Colon (tissue), 2 donors: ENCODE results near the gene ENTHD1.
"Not testable (repeated sequence)": the region's sequence is repeated elsewhere in the genome, so short reads cannot be mapped to it uniquely, and the experiment has no call there.

Source experiments
- FAIRE-seq: peaks from 2 replicates; lab custom pipeline; 2012; peaks lifted over from hg19 to GRCh38; lab: Jason Lieb, UNC
- donor health status: control.
- donor health status: control.

Gene ENTHD1

GRCh38 chr22:39898997-39899396 is 5.4 kb upstream of the ENTHD1 start:
- FAIRE-seq: no peak

GRCh38 chr22:39897841-39898240 is 4.3 kb upstream of the ENTHD1 start:
- FAIRE-seq: no peak

GRCh38 chr22:39896313-39896996 is 2.9 kb upstream of the ENTHD1 start:
- FAIRE-seq: no peak

- FAIRE-seq: no peak
Observed at GRCh38 chr22:39895682-39896081, 2.1 kb upstream of the ENTHD1 start.

- no peak for FAIRE-seq
Observed at GRCh38 chr22:39894554-39895092, 1.1 kb upstream of the ENTHD1 start.

- not testable (repeated sequence) for FAIRE-seq
Observed at GRCh38 chr22:39889924-39890323, 3.6 kb downstream of the ENTHD1 start.

- no peak for FAIRE-seq
Observed at GRCh38 chr22:39883057-39883456, 10.5 kb downstream of the ENTHD1 start.

GRCh38 chr22:39880722-39881121 is 12.8 kb downstream of the ENTHD1 start:
- no peak for FAIRE-seq

GRCh38 chr22:39877079-39877845 is 16.3 kb downstream of the ENTHD1 start:
- FAIRE-seq: no peak

GRCh38 chr22:39875176-39875885 is 18.2 kb downstream of the ENTHD1 start:
- not testable (repeated sequence) for FAIRE-seq

- FAIRE-seq: no peak
Observed at GRCh38 chr22:39873965-39874364, 19.6 kb downstream of the ENTHD1 start.

- FAIRE-seq: no peak
Observed at GRCh38 chr22:39872548-39872947, 21.0 kb downstream of the ENTHD1 start.

- no peak for FAIRE-seq
Observed at GRCh38 chr22:39871008-39871798, 22.4 kb downstream of the ENTHD1 start.

- not testable (repeated sequence) for FAIRE-seq
Observed at GRCh38 chr22:39869797-39870196, 23.8 kb downstream of the ENTHD1 start.

- FAIRE-seq: no peak
Observed at GRCh38 chr22:39868741-39869140, 24.8 kb downstream of the ENTHD1 start.

GRCh38 chr22:39859903-39860588 is 33.5 kb downstream of the ENTHD1 start:
- no peak for FAIRE-seq

- FAIRE-seq: no peak
Observed at GRCh38 chr22:39856588-39856987, 37.0 kb downstream of the ENTHD1 start.

GRCh38 chr22:39852799-39853198 is 40.8 kb downstream of the ENTHD1 start:
- no peak for FAIRE-seq

- FAIRE-seq: no peak
Observed at GRCh38 chr22:39851606-39852315, 41.8 kb downstream of the ENTHD1 start.

GRCh38 chr22:39847477-39847876 is 46.1 kb downstream of the ENTHD1 start:
- no peak for FAIRE-seq

- not testable (repeated sequence) for FAIRE-seq
Observed at GRCh38 chr22:39846539-39846938, 47.0 kb downstream of the ENTHD1 start.
